ENCODE results near the gene CEACAM3. TPM values are rescaled to one million over a fixed set of nuclear protein-coding genes. Genes with fewer than 3 reads are reported as not detected.

The CEACAM3 gene
- total RNA-seq, 4 donors from 2014 or later: 0.54 to 1.6 TPM; not detected in 2

GRCh38 chr19:41769608-41770007 lies 26.8 kb upstream of the CEACAM3 start:
- Histone ChIP-seq H3K27me3 (peaks cover 42% of the 10 kb centered on the region), H3K4me1 (no peaks in the 10 kb centered on the region), H3K27ac (no peak overlapping the region), H3K36me3 (no peaks in the 10 kb centered on the region), H3K4me3 (no peak overlapping the region), H3K9me3 (no peaks in the 10 kb centered on the region)
- no peak for TF ChIP-seq EP300 (IDR thresholded peaks at IDR 0.05)
- no peak for TF ChIP-seq CTCF (IDR thresholded peaks at IDR 0.05)
- TF ChIP-seq POLR2A (IDR thresholded peaks at IDR 0.05): no peak
- no peak for TF ChIP-seq POLR2AphosphoS5 (IDR thresholded peaks at IDR 0.05)
- ATAC-seq: no peak
- WGBS, 2 donors (ENCODE audit: low coverage in 1 of 2): 93 to 95% methylated on average over 4 of the region's 4 CpGs

GRCh38 chr19:41771410-41771809 lies 25.0 kb upstream of the CEACAM3 start:
- WGBS, 2 donors (ENCODE audit: low coverage in 1 of 2): 82% methylated on average over 2 of the region's 2 CpGs; no CpG with 5 or more reads in 1 of the 2 donors
- Histone ChIP-seq H3K4me1 (no peaks in the 10 kb centered on the region), H3K27me3 (peaks cover 37% of the 10 kb centered on the region)

GRCh38 chr19:41774515-41774980 lies 21.8 kb upstream of the CEACAM3 start:
- Histone ChIP-seq H3K27ac (no peak overlapping the region), H3K36me3 (no peaks in the 10 kb centered on the region), H3K27me3 (peaks cover 50% of the 10 kb centered on the region), H3K9me3 (no peaks in the 10 kb centered on the region), H3K4me1 (no peaks in the 10 kb centered on the region), H3K4me3 (no peak overlapping the region)
- no peak for ATAC-seq
- no peak for TF ChIP-seq EP300 (IDR thresholded peaks at IDR 0.05)
- TF ChIP-seq POLR2A (IDR thresholded peaks at IDR 0.05): no peak
- no peak for TF ChIP-seq CTCF (IDR thresholded peaks at IDR 0.05)
- no peak for TF ChIP-seq POLR2AphosphoS5 (IDR thresholded peaks at IDR 0.05)
- WGBS, 2 donors (ENCODE audit: low coverage in 1 of 2): 53 to 58% methylated on average over 4 to 6 of the region's 6 CpGs

More at GRCh38 chr19:41771410-41771809, 25.0 kb upstream of the CEACAM3 start:
- Histone ChIP-seq H3K27ac (no peak overlapping the region), H3K36me3 (no peaks in the 10 kb centered on the region), H3K4me3 (no peak overlapping the region), H3K9me3 (no peaks in the 10 kb centered on the region)
- TF ChIP-seq POLR2AphosphoS5 (IDR thresholded peaks at IDR 0.05) (no peak), EP300 (IDR thresholded peaks at IDR 0.05) (no peak), CTCF (IDR thresholded peaks at IDR 0.05) (no peak), POLR2A (IDR thresholded peaks at IDR 0.05) (no peak)
- no peak for ATAC-seq

- WGBS, 2 donors (ENCODE audit: low coverage in 1 of 2): 50 to 69% methylated on average over 2 of the region's 2 CpGs
- no peak for TF ChIP-seq POLR2AphosphoS5 (IDR thresholded peaks at IDR 0.05)
- Histone ChIP-seq H3K36me3 (no peaks in the 10 kb centered on the region), H3K4me1 (no peaks in the 10 kb centered on the region), H3K9me3 (no peaks in the 10 kb centered on the region), H3K27ac (no peak overlapping the region), H3K27me3 (peaks cover 60% of the 10 kb centered on the region), H3K4me3 (no peak overlapping the region)
- ATAC-seq: no peak
Observed at GRCh38 chr19:41776700-41777099, 19.7 kb upstream of the CEACAM3 start.

- Histone ChIP-seq H3K27ac (no peak overlapping the region), H3K36me3 (no peaks in the 10 kb centered on the region), H3K4me1 (peaks cover 0 to 12% (median 4%) of the 10 kb centered on the region in 3 donors), H3K27me3 (peaks cover 85% of the 10 kb centered on the region), H3K9me3 (no peaks in the 10 kb centered on the region), H3K4me3 (no peak overlapping the region)
- TF ChIP-seq CTCF (IDR thresholded peaks at IDR 0.05) (no peak), EP300 (IDR thresholded peaks at IDR 0.05) (no peak), POLR2A (IDR thresholded peaks at IDR 0.05) (no peak), POLR2AphosphoS5 (IDR thresholded peaks at IDR 0.05) (no peak)
- ATAC-seq: no peak
- 48 to 66% methylated on average over 2 of the region's 5 CpGs for WGBS, 2 donors (ENCODE audit: low coverage in 1 of 2)
Observed at GRCh38 chr19:41783612-41784011, 12.8 kb upstream of the CEACAM3 start.
